ENCODE results near the gene ZC3H7A.

The ZC3H7A gene

DNA sequence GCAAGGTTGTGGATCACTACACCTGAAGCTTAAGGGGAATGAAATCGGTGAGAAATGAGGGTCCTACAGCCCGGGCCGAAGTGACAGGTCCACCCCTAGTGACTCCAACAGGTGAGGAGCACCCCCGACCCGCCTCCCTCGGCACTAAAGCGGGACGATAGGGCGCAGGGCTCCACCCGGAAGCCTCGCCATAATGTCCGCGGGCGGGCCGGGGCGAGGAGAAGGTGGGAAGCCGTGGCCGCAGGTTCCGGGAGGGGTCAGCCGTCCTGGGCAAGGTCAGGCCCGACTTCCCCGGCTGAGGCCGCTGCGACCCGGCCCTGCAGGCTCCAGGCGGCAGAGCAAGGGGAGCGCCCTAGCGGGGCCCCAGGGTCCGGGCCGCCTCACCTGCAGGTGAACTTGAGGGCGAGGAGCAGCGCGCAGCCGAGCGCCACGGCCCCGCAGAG, 54.9 kb downstream of the ZC3H7A start:
- H3K27ac ChIP-seq, result peak overlapping the region; percentile 88
- TF ChIP-seq ZFX (IDR thresholded peaks at IDR 0.05; ENCODE audit: borderline replicate concordance), result no peak
- TF ChIP-seq, protein P1, sequence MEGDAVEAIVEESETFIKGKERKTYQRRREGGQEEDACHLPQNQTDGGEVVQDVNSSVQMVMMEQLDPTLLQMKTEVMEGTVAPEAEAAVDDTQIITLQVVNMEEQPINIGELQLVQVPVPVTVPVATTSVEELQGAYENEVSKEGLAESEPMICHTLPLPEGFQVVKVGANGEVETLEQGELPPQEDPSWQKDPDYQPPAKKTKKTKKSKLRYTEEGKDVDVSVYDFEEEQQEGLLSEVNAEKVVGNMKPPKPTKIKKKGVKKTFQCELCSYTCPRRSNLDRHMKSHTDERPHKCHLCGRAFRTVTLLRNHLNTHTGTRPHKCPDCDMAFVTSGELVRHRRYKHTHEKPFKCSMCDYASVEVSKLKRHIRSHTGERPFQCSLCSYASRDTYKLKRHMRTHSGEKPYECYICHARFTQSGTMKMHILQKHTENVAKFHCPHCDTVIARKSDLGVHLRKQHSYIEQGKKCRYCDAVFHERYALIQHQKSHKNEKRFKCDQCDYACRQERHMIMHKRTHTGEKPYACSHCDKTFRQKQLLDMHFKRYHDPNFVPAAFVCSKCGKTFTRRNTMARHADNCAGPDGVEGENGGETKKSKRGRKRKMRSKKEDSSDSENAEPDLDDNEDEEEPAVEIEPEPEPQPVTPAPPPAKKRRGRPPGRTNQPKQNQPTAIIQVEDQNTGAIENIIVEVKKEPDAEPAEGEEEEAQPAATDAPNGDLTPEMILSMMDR (IDR thresholded peaks at IDR 0.05), result no peak

DNA sequence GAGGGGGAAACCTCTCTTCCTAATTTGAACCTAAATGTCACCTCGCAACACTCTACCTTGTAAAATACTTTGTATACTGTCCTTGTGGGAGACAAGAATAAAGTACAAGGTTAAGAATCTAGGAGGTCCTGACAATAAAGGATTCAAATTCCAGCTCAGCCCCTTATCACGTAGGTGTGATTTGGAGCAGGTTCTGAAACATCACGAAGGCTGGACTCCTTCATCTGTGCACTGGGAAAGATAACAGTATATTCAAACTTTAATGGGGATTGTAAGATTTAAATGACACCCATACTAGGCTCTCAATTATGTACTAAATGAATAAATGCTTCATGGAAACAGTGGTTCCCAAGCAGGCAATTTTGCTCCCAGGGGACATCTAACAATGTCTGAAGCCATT, 56.5 kb downstream of the ZC3H7A start:
- no peak overlapping the region for H3K27ac ChIP-seq
- TF ChIP-seq, protein P1 (IDR thresholded peaks at IDR 0.05), result no peak
- no peak for TF ChIP-seq ZFX (IDR thresholded peaks at IDR 0.05; ENCODE audit: borderline replicate concordance)

DNA sequence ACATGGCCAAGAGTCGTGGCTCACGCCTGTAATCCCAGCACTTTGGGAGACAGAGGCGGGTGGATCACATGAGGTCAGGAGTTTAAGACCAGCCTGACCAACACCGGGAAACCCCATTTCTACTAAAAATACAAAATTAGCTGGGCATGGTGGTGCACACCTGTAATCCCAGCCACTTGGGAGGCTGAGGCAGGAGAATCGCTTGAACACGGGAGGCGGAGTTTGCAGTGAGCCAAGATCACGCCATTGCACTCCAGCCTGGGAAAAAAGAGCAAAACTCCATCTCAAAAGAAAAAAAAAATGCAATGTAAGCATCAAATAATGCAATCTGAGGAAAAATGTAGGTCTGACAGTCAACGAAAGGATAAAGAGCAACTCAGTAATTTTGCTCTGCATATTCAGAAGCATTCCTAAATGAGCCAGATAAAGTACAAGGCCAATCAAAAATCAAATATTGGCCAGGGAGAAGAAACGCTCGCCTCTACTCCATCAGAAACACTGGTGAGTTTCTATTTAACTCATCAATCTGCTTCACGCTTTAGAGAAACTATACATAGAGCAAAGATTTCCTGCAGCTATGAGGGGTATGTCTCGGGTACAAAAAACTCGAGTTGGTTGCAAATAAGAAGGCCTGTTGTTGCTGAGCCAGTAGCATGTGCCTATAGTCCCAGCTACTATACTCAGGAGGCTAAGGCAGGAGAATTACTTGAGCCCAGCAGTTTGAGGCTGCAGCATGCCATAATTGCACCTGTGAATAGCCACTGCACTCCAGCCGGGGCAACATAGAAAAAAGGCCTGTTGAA, 58.1 kb downstream of the ZC3H7A start:
- TF ChIP-seq, protein P1 (IDR thresholded peaks at IDR 0.05), result no peak
- TF ChIP-seq ZFX (IDR thresholded peaks at IDR 0.05; ENCODE audit: borderline replicate concordance), result no peak
- H3K27ac ChIP-seq, result no peak overlapping the region

DNA sequence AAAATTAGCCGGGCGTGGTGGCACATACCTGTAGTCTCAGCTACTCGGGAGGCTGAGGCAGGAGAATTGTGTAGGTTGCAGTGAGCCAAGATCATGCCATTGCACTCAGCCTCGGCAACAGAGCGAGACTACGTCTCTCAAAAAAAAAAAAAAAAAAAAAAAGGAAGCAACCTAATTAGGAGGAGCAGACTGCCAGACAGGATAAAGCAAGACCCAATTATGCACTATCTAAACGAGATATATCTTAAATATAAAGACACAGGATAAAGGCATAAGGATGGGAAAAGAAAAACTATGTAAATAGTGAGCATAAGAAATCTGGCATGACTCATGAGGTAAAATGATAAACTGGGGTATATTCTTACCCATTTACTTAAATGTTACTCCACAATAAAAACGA, 59.3 kb downstream of the ZC3H7A start:
- no peak overlapping the region for H3K27ac ChIP-seq
- TF ChIP-seq, protein P1 (IDR thresholded peaks at IDR 0.05), result no peak
- TF ChIP-seq ZFX (IDR thresholded peaks at IDR 0.05; ENCODE audit: borderline replicate concordance), result no peak

DNA sequence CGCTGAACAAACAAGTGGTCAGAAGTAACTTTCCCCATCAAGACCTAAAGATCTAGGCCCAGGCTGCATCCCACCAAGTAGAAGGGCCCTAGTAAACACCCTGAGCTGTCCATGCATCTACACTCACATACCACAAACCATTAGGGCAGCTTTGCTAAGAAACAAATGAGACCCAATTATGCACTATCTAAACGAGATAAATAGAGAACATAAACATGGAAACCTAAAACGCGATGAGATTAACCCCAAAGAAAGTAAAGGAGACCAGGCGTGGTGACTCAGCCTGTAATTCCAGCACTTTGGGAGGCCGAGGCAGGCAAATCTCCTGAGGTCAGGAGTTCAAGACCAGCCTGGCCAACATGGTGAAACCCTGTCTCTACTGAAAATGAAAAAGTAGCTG, 60.2 kb downstream of the ZC3H7A start:
- no peak overlapping the region for H3K27ac ChIP-seq
- TF ChIP-seq ZFX (IDR thresholded peaks at IDR 0.05; ENCODE audit: borderline replicate concordance), result no peak
- TF ChIP-seq, protein P1 (IDR thresholded peaks at IDR 0.05), result no peak

DNA sequence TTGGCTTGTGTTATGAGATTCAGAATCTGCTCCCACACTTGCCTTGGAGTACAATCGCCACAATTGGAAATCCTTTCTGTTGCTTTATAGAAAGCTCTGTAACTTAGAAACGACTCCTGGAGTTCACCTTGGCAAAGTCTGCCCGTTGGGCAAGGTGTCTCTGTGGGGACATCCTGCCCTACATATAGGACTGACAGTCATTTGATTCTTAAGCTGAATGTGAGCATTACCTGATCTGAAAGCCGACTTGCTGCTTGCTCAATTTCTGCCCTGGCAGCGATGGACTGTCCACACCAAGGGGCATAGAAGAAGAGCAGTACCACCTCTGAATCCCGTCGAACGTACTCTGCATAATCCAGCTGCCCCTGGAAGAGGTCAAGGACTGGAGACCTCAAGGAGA, 61.3 kb downstream of the ZC3H7A start:
- no peak for TF ChIP-seq ZFX (IDR thresholded peaks at IDR 0.05; ENCODE audit: borderline replicate concordance)
- TF ChIP-seq, protein P1 (IDR thresholded peaks at IDR 0.05), result no peak
- no peak overlapping the region for H3K27ac ChIP-seq

DNA sequence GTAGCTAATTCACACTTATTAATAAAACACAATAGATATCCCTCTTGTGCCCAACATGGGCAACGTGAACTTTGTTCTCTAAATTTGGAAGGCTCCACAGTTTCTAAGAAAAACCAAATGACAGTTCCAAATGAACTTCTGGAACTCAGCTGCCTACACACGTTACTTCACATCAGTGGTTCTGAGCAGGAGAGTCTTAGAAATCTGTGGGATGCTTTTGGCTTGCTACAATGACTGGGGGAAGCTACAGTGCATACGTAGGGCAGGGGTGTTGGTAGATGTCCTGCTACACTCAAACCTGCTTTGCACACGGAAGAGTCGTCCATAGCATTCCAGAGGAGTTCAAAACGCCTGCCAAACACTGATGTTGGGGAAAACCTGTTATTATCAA, 62.4 kb downstream of the ZC3H7A start:
- TF ChIP-seq, protein P1 (IDR thresholded peaks at IDR 0.05), result no peak
- no peak for TF ChIP-seq ZFX (IDR thresholded peaks at IDR 0.05; ENCODE audit: borderline replicate concordance)
- H3K27ac ChIP-seq, result no peak overlapping the region

All from 22Rv1 (cell line).